LNCaP clone FGC (cell line): ENCODE data around the gene HSPA8.
"Not testable (repeated sequence)": the region's sequence is repeated elsewhere in the genome, so short reads cannot be mapped to it uniquely, and the experiment has no call there.

Experiments
- DNase-seq: peaks from one replicate; pipeline ENCODE4 v3.0.0-alpha.2; 2011; ENCODE audit warnings: low read depth
- H3K4me3 ChIP-seq: 2 replicates; pipeline ENCODE4 v1.5.1; 2011; ENCODE audit warnings: mild to moderate bottlenecking, low read depth, low read length, control low read depth
- TF ChIP-seq, protein P1 (sequence below): IDR thresholded peaks from 2 replicates; pipeline ENCODE4 v1.5.1; 2012; ENCODE audit warnings: mild to moderate bottlenecking; ENCODE audit not compliant: control insufficient read depth, insufficient read depth; ENCODE audit errors: extremely low read depth

The HSPA8 gene

DNA sequence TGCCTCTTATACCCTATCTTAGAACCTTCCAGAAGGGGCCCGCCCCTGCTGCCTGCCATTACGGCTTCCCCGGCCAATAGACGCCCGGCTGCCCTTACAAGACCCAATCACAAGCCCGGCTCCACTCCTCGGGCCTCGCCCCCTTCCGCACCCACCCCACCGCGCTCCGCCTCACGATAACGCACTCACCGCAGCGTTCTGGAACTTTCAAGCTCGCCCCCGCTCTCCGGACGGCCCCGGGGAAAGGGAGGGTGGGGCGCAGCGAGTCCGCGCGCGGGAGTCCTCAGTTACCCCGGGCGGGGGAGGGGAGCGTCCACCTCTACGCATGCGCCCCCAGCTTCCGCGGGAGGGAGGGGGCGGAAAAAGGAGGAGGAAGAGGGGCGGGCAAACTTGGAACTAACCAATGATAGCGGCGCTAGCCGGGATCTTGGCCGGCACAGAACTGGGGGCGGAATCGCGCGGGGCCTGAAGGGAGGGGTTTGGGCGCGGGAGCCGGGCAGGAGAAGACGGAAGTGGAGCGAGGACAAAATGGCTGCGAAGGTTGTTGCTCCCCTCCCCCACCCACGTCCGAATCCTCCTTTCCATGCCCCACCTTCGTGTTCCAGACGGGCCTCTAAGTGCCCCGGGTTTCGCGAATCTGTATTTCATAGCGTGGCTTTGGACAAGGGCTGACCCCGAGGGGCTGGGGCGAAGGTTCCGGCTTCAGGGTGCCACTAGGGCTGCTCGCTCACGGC lies 389 bp upstream of the HSPA8 start:
- TF ChIP-seq, protein P1, sequence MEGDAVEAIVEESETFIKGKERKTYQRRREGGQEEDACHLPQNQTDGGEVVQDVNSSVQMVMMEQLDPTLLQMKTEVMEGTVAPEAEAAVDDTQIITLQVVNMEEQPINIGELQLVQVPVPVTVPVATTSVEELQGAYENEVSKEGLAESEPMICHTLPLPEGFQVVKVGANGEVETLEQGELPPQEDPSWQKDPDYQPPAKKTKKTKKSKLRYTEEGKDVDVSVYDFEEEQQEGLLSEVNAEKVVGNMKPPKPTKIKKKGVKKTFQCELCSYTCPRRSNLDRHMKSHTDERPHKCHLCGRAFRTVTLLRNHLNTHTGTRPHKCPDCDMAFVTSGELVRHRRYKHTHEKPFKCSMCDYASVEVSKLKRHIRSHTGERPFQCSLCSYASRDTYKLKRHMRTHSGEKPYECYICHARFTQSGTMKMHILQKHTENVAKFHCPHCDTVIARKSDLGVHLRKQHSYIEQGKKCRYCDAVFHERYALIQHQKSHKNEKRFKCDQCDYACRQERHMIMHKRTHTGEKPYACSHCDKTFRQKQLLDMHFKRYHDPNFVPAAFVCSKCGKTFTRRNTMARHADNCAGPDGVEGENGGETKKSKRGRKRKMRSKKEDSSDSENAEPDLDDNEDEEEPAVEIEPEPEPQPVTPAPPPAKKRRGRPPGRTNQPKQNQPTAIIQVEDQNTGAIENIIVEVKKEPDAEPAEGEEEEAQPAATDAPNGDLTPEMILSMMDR: no peak
- H3K4me3 ChIP-seq: peak overlapping the region; percentile 99
- DNase-seq: peak; percentile 98

DNA sequence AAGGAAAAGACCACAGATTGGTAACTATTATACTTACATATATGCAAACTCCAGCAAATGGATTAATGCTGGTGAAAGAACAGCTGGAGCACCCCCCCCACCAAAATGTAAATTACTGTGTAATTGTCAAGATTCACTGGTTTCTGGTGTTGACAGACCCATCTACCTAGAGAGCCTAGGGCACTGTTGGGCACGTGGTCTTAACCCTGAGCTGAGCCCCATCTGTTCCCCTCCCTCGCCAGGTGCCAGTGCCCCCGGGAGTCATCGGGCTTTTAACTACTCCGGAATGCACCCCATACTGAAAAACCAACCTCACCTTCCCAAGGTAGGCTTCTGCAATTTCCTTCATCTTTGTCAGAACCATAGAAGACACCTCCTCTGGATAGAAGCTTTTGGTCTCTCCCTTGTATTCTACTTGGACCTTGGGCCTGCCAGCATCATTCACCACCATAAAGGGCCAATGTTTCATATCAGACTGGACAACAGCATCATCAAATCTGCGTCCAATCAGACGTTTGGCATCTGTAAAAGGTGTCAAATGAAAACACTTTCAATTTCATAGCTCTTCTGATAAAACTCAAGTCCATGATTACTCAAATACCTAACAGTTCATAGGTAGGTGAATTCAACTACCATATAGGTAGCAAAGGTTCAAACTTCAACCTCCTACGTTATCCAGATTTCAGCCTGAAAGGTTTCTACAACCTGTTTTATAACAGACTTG lies 1.5 kb downstream of the HSPA8 start:
- H3K4me3 ChIP-seq: peak overlapping the region; percentile 99
- TF ChIP-seq, protein P1: no peak
- no peak for DNase-seq

DNA sequence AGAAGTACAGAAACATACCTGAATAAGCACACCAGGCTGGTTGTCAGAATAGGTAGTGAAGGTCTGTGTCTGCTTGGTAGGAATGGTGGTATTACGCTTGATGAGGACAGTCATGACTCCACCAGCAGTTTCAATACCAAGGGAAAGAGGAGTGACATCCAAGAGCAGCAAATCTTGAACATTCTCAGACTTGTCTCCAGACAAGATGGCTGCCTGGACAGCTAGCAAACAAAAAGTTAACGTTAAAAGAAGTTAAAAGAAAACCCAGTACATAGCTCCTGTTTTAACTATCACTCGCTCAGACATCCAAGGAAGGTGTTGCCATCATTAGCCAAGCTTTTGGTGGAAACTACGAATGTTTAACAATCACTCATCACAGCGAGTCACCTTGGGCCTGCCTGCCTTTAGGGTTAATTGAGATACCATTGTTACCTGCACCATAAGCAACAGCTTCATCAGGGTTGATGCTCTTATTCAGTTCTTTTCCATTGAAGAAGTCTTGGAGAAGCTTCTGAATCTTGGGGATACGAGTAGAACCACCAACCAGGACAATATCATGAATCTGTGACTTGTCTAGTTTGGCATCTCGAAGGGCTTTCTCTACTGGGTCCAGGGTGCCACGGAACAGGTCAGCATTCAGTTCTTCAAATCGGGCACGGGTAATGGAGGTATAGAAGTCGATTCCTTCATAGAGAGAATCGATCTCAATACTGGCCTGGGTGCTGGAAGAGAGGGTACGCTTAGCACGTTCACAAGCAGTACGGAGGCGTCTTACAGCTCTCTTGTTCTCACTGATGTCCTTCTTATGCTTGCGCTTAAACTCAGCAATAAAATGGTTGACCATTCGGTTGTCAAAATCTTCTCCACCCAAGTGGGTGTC lies 2.7 kb downstream of the HSPA8 start:
- peak overlapping the region; percentile 99 for H3K4me3 ChIP-seq
- DNase-seq: not testable (repeated sequence)

DNA sequence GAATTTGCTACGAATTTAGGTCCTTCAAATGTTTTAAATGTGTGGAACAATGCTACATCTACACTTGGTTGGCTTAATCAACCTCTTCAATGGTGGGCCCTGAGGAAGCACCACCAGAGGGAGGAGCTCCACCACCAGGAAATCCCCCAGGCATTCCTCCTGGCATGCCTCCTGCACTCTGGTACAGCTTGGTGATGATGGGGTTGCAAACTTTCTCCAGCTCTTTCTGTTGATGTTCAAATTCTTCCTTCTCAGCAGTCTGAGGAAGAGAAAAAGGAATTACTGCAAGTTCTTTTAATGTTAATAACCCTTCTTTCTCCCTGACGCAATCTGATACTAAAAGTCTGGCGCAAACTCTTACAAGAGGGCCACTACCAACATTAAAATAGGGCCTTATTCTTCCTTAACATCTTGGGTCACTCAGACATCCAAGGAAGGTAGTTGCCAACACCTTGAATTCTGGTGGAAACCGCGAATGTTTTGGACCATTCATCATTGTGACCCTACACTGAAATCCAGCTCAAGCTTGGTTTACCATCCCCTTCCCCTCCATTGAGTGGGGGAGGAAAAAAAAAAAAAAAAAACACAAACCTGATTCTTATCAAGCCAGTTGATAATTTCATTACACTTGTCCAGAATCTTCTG lies 4.2 kb downstream of the HSPA8 start:
- H3K4me3 ChIP-seq: no peak overlapping the region
- TF ChIP-seq, protein P1: no peak
- no peak for DNase-seq

DNA sequence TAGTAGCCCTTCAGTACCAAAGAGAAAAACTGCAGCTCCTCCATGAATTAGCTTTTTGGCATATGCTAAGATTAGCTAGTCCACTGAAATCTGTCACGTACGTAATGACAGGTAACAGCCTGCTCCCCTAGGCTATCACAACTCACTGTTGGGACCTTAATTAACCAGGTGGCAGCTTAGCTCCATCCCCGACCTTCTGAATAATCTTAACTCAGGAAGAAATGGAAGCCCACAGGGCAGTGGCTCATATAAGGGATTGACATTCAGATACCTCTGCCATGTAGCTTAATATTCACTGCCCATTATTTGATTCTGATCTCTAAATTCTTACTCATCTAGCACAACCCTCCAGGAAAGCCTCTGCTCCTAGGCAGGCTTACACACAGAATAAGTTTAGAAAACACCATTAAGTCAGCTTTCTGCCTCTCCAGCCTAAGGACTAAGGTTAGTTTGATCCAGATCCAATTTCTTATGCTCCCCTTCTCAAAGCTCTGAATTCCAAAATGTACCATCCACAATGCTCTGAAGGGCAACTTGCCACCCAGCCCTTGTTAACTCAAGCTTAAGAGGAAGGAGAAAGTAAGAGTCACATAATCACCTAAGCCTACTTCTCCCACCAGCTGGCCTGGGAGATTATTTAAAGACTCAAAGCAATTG lies 5.0 kb downstream of the HSPA8 start:
- DNase-seq: no peak
- no peak overlapping the region for H3K4me3 ChIP-seq
- TF ChIP-seq, protein P1: no peak

DNA sequence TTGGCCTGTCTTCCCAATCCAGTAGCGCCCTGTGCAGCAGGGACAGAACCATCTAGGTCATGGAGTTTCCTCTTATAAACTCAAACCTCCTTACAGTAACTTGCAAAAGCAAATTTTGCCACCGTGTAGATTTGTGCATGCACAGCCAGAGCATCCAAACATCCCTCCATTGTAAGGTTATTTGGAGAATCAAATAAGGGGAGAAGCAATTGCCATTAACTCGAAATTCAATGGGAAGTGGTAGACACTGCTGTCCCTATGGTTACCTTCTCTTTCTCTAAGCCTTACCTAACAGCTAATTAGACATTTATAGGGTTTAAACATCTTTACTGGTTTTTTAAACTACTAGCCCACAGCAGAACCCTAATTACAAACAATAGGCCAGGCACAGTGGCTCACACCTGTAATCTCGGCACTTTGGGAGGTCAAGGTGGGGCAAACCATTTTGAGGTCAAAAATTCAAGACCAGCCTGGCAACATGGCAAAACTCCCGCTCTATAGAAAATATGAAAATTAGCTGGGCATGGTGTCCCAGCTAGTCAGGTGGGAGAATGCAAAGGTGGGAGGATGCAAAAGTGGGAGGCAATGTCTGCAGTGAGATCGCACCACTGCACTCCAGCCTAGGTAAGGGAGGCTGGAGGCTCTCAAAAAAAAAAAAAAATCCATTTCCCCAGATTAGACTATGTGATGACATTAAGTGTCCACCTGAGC lies 6.6 kb downstream of the HSPA8 start:
- TF ChIP-seq, protein P1: no peak
- DNase-seq: no peak
- H3K4me3 ChIP-seq: no peak overlapping the region
